Stimulated activated CD4-positive, alpha-beta T cell treated with anti-CD3 and anti-CD28 coated beads, TNF-alpha, amount 100 ng/mL, for 24 hours (primary cell): ENCODE data around the gene CTPS1.

ENCODE experiments used
- DNase-seq, 3 experiments: peaks; one replicate each; pipeline ENCODE4 v3.0.0-alpha.2; 2020; ENCODE audit warnings: low read depth in 3 of 3

CTPS1 gene

GRCh38 chr1:41023279-41023990, 43.9 kb downstream of the CTPS1 start:
- no peak for DNase-seq

GRCh38 chr1:41024953-41025352, 45.5 kb downstream of the CTPS1 start:
- no peak for DNase-seq

- DNase-seq, result no peak
These were observed 46.7 kb downstream of the CTPS1 start for GRCh38 chr1:41025979-41026819.

GRCh38 chr1:41028034-41028642, 48.6 kb downstream of the CTPS1 start:
- DNase-seq, result no peak

GRCh38 chr1:41030872-41031616, 51.5 kb downstream of the CTPS1 start:
- DNase-seq, result no peak

GRCh38 chr1:41032147-41032546, 52.7 kb downstream of the CTPS1 start:
- DNase-seq, result no peak

GRCh38 chr1:41033272-41033671, 53.8 kb downstream of the CTPS1 start:
- DNase-seq, result no peak

- DNase-seq, result no peak
These were observed 57.8 kb downstream of the CTPS1 start for GRCh38 chr1:41037116-41037903.

- DNase-seq, result no peak
These were observed 58.6 kb downstream of the CTPS1 start for GRCh38 chr1:41038110-41038509.

GRCh38 chr1:41041614-41042270, 62.2 kb downstream of the CTPS1 start:
- DNase-seq, result no peak

GRCh38 chr1:41044187-41044586, 64.7 kb downstream of the CTPS1 start:
- no peak for DNase-seq

- no peak for DNase-seq
These were observed 66.2 kb downstream of the CTPS1 start for GRCh38 chr1:41045740-41046139.

- DNase-seq, result no peak
These were observed 66.9 kb downstream of the CTPS1 start for GRCh38 chr1:41046347-41046775.

GRCh38 chr1:41048540-41048939, 69.0 kb downstream of the CTPS1 start:
- DNase-seq, result no peak

- no peak for DNase-seq
These were observed 71.5 kb downstream of the CTPS1 start for GRCh38 chr1:41051022-41051421.

- no peak for DNase-seq
These were observed 73.8 kb downstream of the CTPS1 start for GRCh38 chr1:41053316-41053715.

GRCh38 chr1:41056907-41057306, 77.4 kb downstream of the CTPS1 start:
- no peak for DNase-seq
